Endothelial cell (in vitro differentiated cells): ENCODE results near the gene TBC1D4. TPM values are rescaled to one million over a fixed set of nuclear protein-coding genes. Genes with fewer than 3 reads are reported as not detected.

Experiments used
- DNase-seq: peaks from one replicate; pipeline ENCODE4 v3.0.0; 2021; ENCODE audit warnings: low spot score
- H3K27ac Mint-ChIP-seq: one replicate; pipeline ENCODE4 v1.8.0; 2021; ENCODE audit warnings: mixed read lengths, inconsistent platforms; ENCODE audit not compliant: unreplicated experiment
- H3K27me3 Mint-ChIP-seq: one replicate; pipeline ENCODE4 v1.8.0; 2021; ENCODE audit warnings: mild to moderate bottlenecking, moderate library complexity, mixed read lengths, inconsistent platforms; ENCODE audit not compliant: unreplicated experiment
- H3K36me3 Mint-ChIP-seq: one replicate; pipeline ENCODE4 v1.8.0; 2021; ENCODE audit warnings: mild to moderate bottlenecking, low read depth, mixed read lengths, inconsistent platforms; ENCODE audit not compliant: unreplicated experiment
- H3K4me1 Mint-ChIP-seq: one replicate; pipeline ENCODE4 v1.8.0; 2021; ENCODE audit warnings: mild to moderate bottlenecking, mixed read lengths, inconsistent platforms; ENCODE audit not compliant: unreplicated experiment
- H3K4me3 Mint-ChIP-seq: one replicate; pipeline ENCODE4 v1.8.0; 2021; ENCODE audit warnings: mild to moderate bottlenecking, mixed read lengths, inconsistent platforms; ENCODE audit not compliant: unreplicated experiment
- H3K9me3 Mint-ChIP-seq: one replicate; pipeline ENCODE4 v1.8.0; 2021; ENCODE audit warnings: mixed read lengths, inconsistent platforms; ENCODE audit not compliant: unreplicated experiment
- total RNA-seq: library from RNA; stranded (reverse); fragmentation: NEBNext Ultra II Directional; extraction: Animal tissue kit (Norgen Biotek cat#: 25700); gene quantifications from one replicate; pipeline ENCODE4 v1.2.1, GENCODE V29; 2021; ENCODE audit not compliant: unreplicated experiment
- TF ChIP-seq, protein P1 (sequence below): fragments of 200-600 bp; sonication (generic); IDR thresholded peaks from one replicate; pipeline ENCODE4 v1.5.0; 2021; ENCODE audit warnings: antibody characterized with exemption; ENCODE audit not compliant: unreplicated experiment

Gene TBC1D4
- total RNA-seq, 1 donor from 2014 or later: 47.2 TPM

DNA sequence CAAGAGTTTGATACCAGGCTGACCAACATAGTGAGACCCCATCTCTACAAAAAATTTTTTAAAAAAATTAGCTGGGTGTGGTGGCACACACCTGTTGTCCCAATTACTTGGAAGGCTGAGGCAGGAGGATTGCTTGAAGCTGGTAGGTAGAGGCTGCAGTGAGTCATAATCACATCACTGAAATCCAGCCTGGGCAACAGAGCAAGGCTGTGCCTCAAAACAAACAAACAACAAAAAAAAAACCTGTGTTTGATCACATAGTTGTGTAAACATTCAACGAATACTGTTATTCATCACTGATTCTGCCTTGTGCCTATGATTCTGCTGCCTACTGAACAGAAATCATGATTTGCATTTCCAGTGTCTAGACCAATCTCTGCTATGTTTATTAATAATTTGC is 134.0 kb downstream of the TBC1D4 start:
- no peaks in the 10 kb centered on the region for H3K9me3 Mint-ChIP-seq
- DNase-seq: no peak
- H3K4me3 Mint-ChIP-seq: no peak overlapping the region
- H3K27ac Mint-ChIP-seq: no peak overlapping the region
- TF ChIP-seq, protein P1, sequence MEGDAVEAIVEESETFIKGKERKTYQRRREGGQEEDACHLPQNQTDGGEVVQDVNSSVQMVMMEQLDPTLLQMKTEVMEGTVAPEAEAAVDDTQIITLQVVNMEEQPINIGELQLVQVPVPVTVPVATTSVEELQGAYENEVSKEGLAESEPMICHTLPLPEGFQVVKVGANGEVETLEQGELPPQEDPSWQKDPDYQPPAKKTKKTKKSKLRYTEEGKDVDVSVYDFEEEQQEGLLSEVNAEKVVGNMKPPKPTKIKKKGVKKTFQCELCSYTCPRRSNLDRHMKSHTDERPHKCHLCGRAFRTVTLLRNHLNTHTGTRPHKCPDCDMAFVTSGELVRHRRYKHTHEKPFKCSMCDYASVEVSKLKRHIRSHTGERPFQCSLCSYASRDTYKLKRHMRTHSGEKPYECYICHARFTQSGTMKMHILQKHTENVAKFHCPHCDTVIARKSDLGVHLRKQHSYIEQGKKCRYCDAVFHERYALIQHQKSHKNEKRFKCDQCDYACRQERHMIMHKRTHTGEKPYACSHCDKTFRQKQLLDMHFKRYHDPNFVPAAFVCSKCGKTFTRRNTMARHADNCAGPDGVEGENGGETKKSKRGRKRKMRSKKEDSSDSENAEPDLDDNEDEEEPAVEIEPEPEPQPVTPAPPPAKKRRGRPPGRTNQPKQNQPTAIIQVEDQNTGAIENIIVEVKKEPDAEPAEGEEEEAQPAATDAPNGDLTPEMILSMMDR: no peak
- peaks cover 12% of the 10 kb centered on the region for H3K4me1 Mint-ChIP-seq
- H3K36me3 Mint-ChIP-seq: no peaks in the 10 kb centered on the region
- H3K27me3 Mint-ChIP-seq: peaks cover 1% of the 10 kb centered on the region

GRCh38 chr13:75347457-75347856 is 134.5 kb downstream of the TBC1D4 start:
- Mint-ChIP-seq H3K27me3 (peaks cover under 1% of the 10 kb centered on the region), H3K4me3 (no peak overlapping the region), H3K36me3 (no peaks in the 10 kb centered on the region), H3K9me3 (no peaks in the 10 kb centered on the region), H3K4me1 (peaks cover 12% of the 10 kb centered on the region), H3K27ac (no peak overlapping the region)
- TF ChIP-seq, protein P1: no peak
- no peak for DNase-seq

DNA sequence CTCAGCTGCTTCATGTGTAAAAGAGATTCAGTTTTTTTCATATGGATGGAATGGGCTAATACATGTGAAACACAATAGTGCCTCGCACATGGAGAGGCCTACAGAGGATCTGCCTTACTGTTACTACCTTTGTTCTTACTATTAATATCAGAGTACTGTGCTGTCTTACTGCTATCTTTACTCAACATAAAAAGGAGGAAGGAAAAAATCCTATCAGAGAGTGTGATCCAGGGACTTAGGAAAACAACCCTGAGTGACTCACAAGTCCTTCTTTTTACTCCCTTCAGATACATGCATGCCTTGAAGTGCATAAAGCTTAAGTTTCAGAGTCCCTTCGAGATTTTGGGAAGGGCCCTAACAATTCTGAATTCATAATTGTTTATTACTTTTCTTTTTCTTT is 136.8 kb downstream of the TBC1D4 start:
- Mint-ChIP-seq H3K27ac (peak overlapping the region; percentile 52), H3K4me3 (no peak overlapping the region), H3K9me3 (no peaks in the 10 kb centered on the region), H3K27me3 (no peaks in the 10 kb centered on the region), H3K4me1 (peaks cover 18% of the 10 kb centered on the region), H3K36me3 (peaks cover 3% of the 10 kb centered on the region)
- DNase-seq: no peak
- TF ChIP-seq, protein P1: no peak

DNA sequence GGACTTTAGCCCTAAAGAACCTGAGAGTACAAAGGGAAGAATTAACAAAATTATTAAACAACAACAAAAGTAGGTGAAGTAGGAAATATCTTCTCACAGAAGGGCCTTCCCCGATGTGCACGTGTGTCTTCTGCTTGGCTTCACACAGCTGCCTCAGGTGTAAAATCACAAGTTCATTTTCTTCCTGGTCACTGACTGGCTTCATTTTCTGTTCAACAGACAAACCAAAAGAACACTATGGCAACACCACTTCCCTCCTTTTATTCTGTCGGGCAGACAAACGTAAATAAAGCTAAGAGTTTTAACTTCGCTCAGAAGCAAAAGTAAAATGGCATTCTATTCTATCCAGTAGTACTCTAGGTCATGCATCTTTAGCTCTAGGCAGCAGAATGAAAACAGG is 140.9 kb downstream of the TBC1D4 start:
- Mint-ChIP-seq H3K36me3 (peaks cover 6% of the 10 kb centered on the region), H3K27ac (no peak overlapping the region), H3K9me3 (no peaks in the 10 kb centered on the region), H3K4me3 (no peak overlapping the region), H3K4me1 (peaks cover 35% of the 10 kb centered on the region), H3K27me3 (peaks cover 2% of the 10 kb centered on the region)
- DNase-seq: no peak
- TF ChIP-seq, protein P1: no peak

- Mint-ChIP-seq H3K4me1 (peaks cover 33% of the 10 kb centered on the region), H3K9me3 (no peaks in the 10 kb centered on the region), H3K27ac (no peak overlapping the region), H3K4me3 (no peak overlapping the region), H3K27me3 (peaks cover 2% of the 10 kb centered on the region), H3K36me3 (peaks cover 6% of the 10 kb centered on the region)
- DNase-seq: no peak
- TF ChIP-seq, protein P1: no peak
These were observed 142.2 kb downstream of the TBC1D4 start for GRCh38 chr13:75339635-75340374.
